AML-193 (cell line): Measurements from ENCODE around the gene CALCOCO1.
A peak's percentile ranks its signal among the peaks of the same experiment; 100 is the strongest.

Experiments
- DNase-seq, 2 experiments: peaks; one replicate each; lab custom pipeline; 2025; lab: John Stamatoyannopoulos, UW

CALCOCO1 gene

DNA sequence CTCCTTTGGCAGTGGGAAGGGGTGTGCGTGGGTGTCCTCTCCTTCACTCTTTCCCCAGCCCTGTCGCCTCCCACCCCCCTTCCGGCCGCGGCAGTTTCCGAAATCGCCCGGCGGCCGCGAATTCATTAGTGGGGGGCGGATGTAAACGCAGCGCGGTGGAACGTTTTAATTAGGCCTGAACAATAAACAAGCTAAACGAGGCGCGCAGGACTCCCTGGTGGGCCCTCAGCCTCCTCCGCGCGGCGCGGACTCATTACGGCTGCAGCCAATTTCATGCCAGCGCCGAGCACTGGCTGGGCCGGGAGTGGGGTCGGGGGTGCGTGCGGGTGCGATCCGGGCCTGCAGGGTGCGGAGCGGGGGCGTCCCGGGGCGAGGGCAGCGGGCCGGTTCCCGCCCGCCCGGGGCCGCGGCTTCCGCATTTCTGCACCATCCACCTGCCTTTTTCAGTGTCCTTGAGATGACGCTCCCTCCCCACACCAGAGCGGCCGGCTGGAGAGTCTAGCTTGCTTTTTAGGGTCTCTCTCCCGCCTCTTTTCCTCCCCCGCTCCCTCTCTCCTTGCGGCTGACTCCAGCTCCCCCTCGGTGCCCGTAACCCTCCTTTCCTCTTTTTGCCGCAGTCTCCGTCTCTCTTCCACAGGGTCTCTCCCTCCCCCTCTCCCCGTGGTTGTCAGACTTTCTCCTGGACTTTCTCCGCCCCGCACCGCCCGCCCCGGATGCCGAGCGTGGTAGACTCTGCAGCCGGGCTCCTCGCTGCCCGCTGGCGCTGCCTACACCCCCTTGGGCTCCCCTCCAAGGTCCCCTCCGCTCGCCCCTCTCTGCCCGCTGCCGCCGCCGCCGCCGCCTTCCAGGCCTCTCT lies 24.3 kb upstream of the CALCOCO1 start, which contains the start of gene CISTR:
Gene CISTR, minus strand, starts transcription at position 644 of the 856 bp plus-strand sequence.
- DNase-seq: peak; percentile 23 to 34

DNA sequence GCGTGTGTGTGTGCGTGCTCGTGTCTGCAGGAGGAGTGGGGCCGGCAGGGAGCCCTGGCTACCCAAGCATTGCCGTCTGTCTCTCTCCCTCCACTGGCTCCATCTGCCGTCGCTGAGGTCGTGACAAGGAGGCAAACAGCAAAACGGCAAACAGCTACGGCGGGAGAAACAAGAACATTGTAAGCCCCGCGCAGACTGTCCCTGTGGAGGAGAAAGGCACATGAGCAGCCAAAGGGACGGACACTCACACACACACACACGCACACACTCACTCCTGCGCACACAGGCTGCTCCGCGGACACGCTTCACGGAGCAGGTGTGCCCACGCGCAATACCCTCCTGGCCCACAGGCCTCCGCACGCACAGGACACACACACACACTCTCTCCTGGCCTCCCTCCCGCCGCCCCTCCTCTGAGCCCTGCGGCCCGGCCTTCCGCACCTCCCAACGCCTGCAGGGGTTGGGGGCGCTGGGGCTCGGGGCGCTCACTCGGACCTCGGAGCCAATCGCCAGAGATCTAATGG lies 23.6 kb upstream of the CALCOCO1 start:
- DNase-seq: no peak

DNA sequence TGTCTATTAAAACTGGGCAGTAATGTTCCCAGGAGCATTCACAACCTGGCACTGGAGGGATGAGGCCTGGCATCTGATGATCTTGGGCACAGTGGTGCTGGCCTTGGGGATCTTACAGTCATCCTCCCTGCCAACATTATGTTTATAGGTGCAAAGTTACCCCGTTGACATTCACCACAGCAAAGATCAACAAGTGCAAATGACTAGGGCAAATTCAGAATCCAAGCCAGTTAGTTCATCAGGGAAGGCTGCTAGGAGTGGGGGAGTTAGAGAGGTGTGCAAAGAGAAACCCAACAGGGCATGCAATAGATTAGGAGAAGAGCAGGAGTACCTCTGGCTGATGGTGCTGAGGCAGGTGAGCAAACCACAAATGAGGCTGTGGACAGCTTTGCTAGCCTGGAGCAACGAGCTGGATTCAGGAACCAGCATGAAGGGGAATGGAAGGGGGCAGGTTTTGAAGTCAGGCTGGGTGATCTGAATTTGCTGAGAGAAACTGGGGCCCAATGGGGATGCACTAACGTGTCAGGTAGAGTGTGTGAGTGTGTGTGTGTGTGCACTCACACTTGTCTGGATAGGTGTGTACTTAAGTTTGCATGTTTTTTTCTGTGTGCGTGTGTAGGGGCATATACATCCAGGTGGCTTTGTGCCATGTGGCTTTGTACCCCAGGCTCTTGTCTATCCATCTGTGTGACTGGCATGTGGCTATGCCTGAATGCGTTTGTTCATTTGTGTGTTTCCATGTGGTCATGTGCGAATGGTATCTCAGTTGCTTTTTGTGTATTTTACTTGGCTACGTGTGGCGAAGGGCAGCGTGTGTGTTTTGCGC lies 22.9 kb upstream of the CALCOCO1 start:
- DNase-seq: no peak

DNA sequence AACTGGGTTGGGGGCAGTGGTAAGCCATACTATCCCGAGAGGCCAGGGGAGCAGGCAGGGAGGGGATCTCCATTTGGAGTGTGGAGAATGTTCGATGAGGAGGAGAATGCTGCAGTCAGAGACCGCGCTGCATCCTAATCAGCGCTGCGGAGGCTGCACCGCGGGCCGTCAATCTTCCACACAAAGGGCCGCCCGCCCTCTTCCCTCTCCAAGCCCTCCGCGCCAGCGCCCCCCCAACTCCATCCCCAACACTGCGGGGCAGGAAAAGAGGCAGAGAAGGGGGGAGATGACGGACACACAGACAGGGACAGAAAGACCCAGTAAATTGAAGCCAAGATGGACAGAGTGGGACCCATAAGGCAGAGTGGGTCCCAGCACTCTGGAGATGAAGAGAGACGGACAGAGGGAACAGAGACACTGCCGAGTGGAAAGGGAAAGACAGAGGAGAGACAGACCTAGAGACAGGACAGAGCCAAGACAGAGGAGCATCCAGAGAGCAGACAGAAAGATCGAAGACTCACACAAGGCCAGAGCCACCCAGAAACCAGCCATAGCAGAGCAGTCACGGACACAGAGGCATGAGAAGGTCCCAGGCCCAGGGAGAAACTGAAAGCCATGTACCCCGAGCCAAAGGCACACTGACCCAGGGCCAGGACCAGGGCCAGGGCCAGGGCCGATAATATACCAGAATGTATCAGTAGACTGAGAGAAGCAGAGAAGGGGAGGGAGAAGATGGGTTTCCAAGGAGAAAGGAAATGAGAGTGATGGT lies 21.0 kb upstream of the CALCOCO1 start:
- DNase-seq: no peak

DNA sequence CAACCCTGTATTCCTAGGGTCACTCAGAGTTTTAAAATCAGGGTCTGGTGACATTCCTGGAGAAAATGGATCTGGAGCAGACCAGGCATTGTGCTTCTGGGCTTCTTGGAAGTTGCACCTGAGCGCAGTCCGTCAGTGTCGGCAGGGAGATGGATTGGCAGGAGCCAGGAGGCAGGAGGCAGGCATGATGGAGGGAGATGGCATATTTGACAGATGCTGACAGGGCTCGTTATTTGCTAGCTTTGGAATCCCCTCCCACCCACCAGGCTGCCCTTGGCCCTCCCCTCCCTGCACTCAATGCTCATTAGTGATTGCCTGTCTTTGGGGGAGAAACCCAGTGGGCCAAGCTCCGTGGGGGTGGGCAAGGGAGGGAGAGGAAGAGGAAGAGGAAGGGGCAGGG lies 19.8 kb upstream of the CALCOCO1 start:
- DNase-seq: no peak

DNA sequence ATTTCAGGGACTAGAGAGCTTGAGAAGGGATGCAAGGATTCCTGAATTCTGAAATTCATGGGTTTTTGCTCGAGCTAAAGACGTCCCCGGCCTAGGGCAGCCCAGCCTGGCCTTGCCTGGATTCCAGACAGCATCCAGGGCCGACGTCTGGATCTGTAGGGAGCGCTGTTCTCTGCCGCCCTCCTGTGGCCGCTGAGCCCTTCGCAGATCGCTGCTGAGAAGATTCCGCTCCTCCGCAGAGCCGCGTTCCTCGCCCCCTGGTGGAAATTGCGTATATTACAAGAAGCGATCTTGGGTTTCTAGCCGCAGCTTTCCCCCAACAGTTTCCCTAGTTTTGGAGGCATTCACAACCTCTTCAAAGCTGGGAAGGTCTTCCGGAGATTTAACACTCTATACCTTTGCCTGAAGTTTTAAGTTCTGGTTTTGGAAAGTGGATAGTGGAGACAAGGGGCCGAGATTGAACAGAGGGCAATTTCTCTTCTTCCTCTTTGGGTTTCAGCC lies 19.4 kb upstream of the CALCOCO1 start:
- DNase-seq: peak; percentile 76 to 79

DNA sequence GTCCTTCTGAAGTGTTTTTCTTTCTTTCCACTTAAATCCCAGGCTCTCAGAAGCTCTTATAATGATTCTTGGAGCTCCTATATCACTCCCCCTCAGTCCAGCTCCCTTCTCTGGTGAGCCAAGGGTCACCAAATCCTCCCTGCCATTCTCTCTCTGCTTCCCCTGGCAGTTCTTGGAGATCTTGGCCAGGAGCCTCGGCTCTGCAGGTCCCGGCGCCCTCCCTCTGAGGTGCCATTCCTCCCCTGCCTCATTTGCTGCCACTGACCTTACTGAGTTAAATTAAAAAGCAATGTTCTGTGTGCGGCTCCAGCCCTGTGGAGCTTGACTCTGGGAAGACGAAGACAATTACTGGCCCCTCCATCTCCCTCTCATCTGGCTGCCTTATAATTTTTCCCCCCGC lies 17.5 kb upstream of the CALCOCO1 start:
- no peak for DNase-seq

DNA sequence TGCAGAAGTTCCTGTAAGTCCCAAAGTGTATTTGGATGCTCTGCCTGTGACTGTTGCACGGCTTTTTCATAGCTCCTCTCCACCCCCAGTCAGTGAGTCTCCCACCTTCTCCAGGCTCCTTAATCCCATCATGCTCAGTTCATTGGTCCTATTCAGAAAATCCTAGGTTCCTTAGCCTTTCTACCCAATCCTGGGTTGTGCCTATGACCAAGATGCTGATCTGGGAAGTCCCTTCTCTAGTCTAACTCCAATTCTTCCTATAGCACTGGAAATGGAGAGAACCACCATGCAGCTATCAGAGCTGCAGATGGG lies 16.8 kb upstream of the CALCOCO1 start:
- no peak for DNase-seq

DNA sequence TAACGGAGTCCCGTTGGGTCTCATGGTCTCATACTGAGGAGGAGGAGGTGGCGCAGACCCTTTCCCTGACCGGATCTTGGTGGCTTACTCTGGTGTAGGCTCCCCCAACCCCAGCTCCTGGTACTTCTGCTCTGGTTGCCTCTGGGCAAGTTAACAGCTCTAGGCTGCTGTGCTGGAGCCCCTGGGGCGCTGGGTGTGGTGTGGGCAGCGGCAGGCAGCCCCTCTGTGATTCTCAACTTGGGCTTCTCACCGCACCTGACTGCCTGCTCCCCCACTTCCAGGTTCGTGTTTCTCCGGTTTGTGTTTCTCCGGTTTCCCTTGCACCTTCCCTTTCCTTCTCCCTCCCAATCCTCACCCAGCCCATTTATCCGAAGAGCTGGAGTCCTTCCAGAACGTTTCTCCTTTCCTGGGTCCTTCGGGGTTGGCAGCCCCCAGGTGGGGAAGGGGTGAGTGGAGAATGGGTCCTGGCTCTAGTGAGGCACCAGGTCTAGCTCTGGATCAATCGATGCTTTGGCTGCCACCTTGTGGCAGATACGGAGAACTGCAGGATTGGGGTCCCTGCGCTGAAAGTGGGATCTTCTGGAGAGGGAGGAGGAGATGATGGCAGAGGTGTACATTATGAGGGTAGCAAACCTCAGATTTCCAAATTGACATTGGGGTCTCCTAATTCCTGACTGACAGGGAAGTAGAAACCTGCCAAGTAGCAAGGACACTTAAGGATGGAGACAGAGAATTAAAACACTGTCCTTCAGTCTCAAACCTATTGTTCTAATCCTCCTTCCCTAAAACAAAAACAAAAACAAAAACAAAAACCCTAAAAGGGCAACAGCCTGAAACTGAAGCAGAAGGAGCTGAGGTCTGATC lies 16.2 kb upstream of the CALCOCO1 start:
- DNase-seq: peak; percentile 36 to 47

DNA sequence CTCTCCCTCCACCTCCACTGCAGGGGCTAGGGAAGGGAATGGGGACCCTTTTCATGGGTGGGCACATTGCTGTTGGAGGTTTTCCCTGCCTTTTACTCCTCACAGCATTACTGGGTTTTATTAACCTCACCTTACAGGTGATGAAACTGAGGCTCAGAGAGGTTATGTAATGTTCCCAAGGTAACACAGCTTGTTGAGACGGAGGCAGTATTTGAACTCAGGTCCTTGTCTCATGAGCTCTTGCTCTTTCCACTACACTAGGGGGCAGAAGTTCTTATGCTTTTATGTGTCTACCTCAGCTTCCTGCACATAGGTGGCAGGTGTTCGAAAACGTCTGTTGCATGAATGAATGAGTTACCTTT lies 12.9 kb upstream of the CALCOCO1 start:
- no peak for DNase-seq

DNA sequence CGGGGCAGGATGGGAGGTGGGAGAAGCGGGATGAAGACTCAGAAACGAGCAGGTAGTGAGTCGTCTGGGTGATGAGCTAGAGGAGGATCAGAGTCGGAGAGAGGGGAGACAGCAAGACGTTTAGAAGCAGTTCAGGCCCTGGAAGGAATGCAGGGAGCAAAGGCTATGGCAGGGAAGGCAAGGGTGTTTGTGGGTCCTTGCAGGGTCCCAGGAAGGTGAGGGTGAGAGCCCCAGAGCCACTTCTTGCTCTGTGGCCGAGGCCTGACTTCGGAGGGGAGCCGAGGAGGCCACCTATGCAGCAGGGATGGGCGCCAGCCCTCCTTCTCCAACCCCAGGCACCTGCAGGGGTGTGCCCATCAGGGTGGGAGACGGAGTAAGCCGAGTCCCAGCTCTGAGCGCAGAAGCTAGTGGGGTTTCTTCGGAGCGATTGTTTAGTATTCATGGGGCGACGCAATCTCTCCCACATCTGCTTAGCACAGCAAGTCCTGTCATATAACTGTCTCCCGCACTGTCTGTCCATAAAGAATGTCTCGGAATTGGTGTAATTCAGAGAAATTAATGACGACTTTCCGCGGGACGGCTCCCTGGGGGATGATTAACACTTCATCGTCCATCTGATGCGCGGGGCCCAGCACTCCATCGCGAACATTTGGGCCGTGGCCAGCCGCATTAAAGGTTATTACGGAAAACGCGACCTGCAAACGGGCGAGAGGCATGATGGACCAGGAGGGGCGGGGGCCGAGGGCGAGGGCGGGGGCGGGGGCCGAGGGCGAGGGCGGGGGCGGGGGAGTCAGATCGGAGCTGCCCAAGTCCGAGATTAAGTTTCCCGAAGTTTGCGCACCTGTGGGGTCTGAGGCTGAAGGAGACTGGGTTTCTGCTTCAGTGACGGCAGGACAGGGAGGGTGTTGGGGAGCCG lies 12.2 kb upstream of the CALCOCO1 start:
- DNase-seq: no peak

DNA sequence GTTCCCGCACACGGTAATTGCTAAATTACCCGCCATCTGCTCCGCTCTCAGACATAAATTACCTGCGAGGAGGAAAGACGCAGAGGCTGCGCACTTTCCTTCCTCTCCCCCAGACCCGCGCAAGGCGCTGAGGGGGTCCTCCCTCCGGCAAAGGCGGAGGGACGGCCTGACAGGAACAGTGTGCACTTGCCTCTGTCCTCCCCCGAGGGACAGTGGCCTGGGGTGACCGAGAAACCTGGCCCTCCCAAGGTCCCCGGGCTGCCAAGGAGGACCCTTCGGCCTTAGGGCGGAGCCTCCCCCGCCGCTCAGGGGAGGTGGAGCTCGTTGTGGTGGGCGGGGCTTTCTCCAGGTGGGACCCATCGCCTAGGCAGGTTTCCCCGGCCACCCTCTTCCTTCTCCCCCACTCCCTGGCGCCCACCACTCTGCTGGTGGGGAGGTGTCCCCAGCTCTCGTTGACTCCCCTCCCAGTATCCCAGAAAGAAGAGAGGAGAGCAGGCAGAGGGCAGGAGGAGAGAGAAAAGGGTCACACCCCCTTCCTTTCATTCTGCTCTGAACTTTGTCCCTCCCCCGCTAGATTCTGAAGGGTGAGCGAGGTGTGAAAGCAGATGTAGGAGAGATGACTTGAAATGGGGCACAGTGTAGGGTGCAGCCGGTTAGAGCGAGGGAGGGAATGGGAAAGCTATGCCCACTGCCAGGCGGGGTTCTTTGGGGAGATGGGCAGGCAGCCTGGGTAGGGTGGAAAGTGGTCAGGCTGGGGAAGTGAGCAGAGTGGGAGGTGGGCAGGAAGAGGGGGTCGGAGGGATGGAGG lies 11.4 kb upstream of the CALCOCO1 start:
- no peak for DNase-seq

DNA sequence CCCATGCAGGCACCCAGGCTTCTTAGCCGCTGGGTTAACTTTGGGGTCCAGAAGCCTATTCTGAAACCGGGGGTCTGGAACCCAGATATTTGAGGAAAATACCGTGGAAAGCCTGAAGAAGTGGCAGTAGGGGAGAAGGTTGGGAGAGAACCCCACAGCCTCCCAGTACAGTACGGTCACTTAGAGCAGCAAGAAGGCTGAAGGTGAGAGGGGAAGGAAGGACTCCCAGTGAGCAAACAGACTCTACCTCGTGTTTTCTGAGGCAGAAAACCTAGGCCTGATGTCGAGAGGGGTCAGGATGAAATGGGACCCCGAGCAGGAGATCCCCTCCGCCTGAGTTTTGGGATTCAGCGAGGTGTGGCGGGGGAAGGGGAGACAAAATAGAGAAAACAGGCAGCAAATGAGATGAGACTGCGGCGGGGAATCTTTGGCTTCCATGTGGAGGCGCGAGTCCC lies 10.7 kb upstream of the CALCOCO1 start:
- DNase-seq: no peak

DNA sequence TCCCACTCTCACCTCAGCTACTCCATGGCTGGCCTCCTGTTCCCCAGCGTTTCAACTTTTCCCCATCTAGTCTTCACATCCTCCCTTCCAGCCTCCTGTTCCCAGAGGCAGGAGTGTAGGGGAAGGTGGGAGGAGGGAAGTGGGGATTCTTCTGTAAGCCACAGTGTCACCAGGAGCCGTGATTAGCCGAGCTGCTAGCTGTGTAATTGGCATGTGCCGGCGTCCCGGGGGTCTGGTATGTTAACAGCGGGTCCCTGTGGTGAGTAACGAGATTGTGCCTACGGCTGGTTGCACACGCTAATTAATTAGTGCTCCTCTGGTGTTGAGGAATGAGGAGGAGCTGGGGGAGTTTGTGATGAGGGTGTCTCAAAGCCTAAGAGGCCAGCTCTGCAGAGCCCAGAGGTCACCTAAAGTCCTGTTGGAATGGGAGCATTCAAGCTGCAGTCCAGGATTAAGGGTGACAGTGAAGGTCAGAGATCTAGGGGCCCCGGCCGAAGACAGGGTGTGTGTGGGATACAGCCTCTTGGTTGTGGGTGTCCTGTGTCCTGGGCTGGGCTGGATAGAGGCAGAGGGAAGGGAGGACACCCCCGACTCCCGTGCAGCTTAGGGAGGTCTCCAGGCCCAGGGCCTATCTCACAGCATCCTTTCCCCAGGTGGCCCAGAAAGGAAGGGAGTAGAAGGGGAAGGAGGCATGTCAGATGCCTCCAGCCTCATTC lies 10.0 kb upstream of the CALCOCO1 start:
- no peak for DNase-seq

DNA sequence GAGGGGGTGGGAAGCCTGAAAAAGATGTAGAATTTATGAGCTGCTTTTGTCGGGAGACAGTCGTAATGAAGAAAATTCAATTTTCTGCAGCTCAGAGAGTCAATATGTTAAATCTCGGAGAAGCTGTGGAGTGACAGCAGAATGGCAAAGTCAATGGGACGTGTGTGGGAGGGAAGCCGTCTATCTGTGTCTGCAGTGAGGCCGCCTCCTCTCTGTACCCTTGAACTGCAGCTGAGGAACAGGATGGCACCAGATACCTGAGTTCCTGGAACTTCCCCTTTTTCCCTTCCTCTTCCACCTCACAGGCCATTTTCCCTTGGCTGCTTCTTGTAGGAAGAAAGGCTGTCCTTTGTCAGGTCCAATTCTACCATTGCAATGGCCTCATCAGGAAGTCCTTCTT lies 9.3 kb upstream of the CALCOCO1 start:
- DNase-seq: no peak

DNA sequence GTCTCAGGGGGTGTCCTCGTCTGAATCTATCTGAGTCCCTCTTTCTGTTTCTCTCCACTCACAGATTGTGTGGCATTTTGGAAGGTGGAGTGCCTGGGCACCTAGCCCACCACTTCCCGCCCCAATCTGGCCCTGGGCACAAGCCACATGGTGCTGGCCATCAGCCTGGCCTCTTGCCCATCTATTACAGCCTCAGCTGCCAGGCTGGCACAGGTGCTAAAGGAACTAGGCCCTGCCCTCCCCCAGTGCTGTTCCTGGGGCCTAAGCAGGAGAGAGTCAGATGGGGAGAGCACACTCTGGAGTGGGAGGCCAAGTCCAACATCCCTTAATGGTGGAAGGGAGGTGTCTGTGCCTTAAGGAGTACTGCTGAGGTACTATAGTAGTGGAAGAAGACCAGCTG lies 8.3 kb upstream of the CALCOCO1 start:
- no peak for DNase-seq

DNA sequence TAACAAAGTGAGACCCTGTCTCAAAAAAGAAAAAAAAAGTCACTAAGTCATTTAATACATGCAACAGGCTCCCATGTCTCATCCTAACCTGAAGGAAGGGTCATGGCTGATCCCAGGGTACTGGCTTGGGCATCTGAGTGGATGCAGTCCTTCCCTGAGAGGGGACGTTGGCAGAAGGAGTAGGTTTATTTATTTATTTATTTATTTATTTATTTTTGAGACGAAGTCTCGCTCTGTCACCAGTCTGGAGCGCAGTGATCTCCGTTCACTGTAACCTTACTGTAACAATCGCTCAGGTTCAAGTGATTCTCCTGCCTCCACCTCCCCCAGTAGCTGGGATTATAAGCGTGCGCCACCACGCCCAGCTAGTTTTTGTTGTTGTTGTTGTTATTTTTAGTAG lies 7.2 kb upstream of the CALCOCO1 start:
- no peak for DNase-seq

DNA sequence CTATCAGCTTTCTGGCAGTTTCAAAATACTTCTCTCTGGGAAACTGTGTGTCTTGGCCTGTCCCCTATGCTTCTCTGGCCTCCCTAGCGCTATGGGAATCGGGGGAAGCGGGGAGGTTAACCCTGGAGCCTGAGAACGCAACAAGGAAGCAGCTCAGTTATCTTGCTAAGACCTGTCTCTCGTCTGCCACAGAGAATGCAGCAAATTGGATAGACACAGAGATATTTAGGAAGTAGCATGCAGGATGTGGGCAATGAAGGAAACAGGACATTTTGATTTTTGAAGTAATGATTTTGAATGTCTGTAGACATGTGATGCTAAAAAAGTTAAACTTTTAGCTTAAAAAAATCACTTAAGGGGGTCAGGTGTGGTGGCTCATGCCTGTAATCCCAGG lies 6.6 kb upstream of the CALCOCO1 start:
- DNase-seq: peak in 1 of 2 experiments; percentile 39
